NCI-H446 (cell line): ENCODE results near the gene FGF22.
"Not testable (repeated sequence)": the region's sequence is repeated elsewhere in the genome, so short reads cannot be mapped to it uniquely, and the experiment has no call there.

Source experiments
- DNase-seq, 2 experiments: peaks; one replicate each; lab custom pipeline; 2025; lab: John Stamatoyannopoulos, UW

FGF22 gene

GRCh38 chr19:622666-623065, 17.0 kb upstream of the FGF22 start:
- DNase-seq: no peak

- no peak for DNase-seq
Measured at GRCh38 chr19:623175-623916, 16.3 kb upstream of the FGF22 start.

GRCh38 chr19:623974-624373, 15.7 kb upstream of the FGF22 start:
- no peak for DNase-seq

- no peak for DNase-seq
Measured at GRCh38 chr19:624433-625109, 15.1 kb upstream of the FGF22 start.

- no peak for DNase-seq
Measured at GRCh38 chr19:625257-625656, 14.4 kb upstream of the FGF22 start.

- not testable (repeated sequence) for DNase-seq
Measured at GRCh38 chr19:626566-626965, 13.1 kb upstream of the FGF22 start.

GRCh38 chr19:628168-628567, 11.5 kb upstream of the FGF22 start:
- no peak for DNase-seq

- DNase-seq: not testable (repeated sequence)
Measured at GRCh38 chr19:629515-629914, 10.2 kb upstream of the FGF22 start.

GRCh38 chr19:629961-630714, 9.5 kb upstream of the FGF22 start:
- DNase-seq: no peak

- DNase-seq: peak in 1 of 2 experiments; percentile 51
Measured at GRCh38 chr19:632579-633067, 7.1 kb upstream of the FGF22 start.

GRCh38 chr19:633068-633785, 6.5 kb upstream of the FGF22 start, which contains the start of gene POLRMT:
TSS of gene POLRMT (minus strand) at chr19:633537. CDS start at chr19:633512, 25 bp downstream.
- peak; percentile 98 to 99 for DNase-seq

- no peak for DNase-seq
Measured at GRCh38 chr19:633786-634639, 5.7 kb upstream of the FGF22 start.

GRCh38 chr19:634975-635652, 4.6 kb upstream of the FGF22 start:
- DNase-seq: no peak

GRCh38 chr19:638906-639252, 800 bp upstream of the FGF22 start:
- DNase-seq: no peak

GRCh38 chr19:640161-640558, 481 bp downstream of the FGF22 start:
- DNase-seq: no peak

GRCh38 chr19:640606-641189, 1.0 kb downstream of the FGF22 start:
- no peak for DNase-seq

- DNase-seq: no peak
Measured at GRCh38 chr19:641702-642101, 2.0 kb downstream of the FGF22 start.

- no peak for DNase-seq
Measured at GRCh38 chr19:642767-643727, 3.4 kb downstream of the FGF22 start.

- no peak for DNase-seq
Measured at GRCh38 chr19:643736-644135, 4.1 kb downstream of the FGF22 start.
